ENCODE results near the gene PHF5A.

PHF5A gene

DNA sequence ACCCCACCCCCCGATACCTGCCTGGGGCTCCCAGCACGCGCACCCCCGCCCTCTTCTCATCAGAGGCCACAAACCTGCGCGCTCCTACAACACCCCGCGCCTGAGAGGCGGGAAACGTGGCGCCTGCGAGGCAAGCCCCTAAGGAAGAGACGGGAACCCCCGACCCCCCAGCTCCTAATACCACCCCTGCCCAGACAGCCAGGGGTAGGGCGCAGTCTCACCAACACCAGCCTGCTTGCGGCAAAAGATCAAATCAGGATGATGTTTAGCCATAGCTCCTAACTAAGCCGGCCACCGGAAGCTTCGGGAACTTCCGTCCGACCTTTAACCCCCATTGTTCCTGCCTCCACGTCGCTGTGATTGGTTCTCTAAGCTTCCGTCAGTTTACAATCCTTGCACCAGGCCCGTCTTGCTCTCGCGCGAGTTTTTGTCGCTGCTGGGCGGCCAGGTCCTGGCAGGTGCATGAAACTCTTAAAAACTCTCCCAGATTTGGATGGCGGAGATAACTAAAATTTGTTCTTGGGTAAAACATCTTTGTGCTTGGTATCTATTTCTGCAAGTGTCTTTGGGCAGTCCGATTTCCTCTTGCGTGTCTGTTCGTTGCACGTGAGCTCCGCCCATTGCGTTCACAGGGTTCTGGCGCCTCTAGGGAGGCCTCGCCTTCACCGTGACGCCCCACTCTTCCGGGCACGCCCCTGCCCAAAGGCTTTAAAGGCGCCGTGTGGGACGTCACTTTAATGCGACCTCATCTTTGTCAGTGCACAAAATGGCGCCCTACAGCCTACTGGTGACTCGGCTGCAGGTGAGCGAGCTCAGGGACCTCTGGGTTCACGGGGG lies at the start of gene PHF5A, which contains the start of gene ACO2:
TSS of gene PHF5A (minus strand) at position 312 of the 837 bp plus-strand sequence. CDS start at position 273, 39 bp downstream.
TSS of gene ACO2 (plus strand) at position 737 of the 837 bp plus-strand sequence. CDS start at position 767, 30 bp downstream.
- peak; percentile 99 for DNase-seq

- DNase-seq, result no peak
Measured at GRCh38 chr22:41518048-41518347, 49.5 kb upstream of the PHF5A start.

GRCh38 chr22:41517172-41518047 lies 48.9 kb upstream of the PHF5A start:
- DNase-seq, result peak; percentile 68

DNA sequence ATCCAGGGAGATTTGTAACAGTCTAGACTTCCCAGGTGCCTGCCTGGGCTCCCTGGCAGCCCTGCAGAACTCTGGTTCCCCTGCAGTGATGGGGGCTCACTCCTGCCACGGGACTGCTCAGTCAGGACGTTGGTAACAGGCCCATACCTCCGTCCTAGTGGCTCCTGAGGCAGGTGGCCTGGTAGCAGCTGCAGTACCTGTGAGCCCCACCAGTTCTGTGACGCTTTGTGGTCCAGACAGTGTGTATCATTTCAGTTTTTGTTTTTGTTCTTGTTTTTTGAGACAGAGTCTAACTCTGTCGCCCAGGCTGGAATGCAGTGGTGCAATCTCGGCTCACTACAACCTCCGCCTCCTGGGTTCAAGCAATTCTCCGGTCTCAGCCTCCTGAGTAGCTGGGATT lies 48.0 kb upstream of the PHF5A start:
- DNase-seq, result no peak

DNA sequence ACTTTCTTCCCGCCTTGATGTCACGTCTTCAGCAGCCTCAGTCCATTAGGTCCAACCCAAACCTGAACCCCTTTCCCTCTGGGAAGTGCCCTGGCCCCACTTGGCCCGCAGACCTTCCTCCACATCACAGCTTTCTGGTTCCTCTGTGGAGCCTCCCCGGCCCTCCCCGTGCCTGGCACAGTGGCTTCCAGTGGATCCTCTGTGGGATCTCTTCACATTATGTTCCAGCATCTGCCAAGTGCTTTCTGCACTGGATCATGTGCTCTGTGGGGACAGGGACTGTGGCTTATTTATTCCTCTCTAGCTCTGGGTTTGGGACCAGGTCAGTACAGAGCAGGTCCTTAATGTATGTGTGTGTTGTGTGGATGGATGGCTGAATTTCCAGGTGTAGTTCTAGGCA lies 44.9 kb upstream of the PHF5A start:
- no peak for DNase-seq

DNA sequence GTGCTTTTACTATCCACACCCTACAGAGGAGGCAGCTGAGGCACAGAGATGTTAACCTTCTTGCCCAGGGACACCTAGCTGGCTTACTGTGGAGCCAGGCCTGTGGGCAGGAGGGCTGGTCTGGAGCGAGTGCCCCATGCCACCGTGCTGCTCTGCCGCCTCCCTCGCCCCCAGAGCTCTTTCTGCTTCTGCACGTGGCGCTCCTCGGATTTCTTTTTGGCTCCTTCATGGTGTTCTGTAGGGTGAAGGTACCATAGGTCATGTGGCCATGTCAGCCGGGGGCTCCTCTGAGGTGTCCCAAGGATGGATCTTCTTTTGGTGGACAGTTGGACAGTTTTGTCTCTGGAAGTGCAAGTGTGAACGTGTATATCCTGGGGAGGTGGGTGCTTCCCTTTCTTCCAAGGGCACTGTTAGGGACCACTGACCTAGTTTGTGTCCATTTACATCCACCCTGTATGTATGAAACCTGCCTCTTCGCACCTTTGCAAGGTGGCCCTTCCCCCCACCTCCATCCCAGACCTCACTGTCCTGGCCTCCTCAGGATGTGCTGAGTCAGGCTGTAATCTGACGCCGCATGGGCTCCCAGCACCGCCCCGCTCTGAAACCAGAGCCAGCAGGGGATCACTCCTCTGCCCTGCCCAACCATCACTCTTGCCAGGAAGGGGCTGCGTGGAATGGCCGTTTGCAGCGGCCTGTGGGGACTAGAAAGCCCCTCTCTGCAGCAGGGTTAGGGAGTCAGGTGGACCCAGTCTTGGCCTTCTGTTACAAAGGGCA lies 44.1 kb upstream of the PHF5A start:
- DNase-seq, result peak; percentile 7

DNA sequence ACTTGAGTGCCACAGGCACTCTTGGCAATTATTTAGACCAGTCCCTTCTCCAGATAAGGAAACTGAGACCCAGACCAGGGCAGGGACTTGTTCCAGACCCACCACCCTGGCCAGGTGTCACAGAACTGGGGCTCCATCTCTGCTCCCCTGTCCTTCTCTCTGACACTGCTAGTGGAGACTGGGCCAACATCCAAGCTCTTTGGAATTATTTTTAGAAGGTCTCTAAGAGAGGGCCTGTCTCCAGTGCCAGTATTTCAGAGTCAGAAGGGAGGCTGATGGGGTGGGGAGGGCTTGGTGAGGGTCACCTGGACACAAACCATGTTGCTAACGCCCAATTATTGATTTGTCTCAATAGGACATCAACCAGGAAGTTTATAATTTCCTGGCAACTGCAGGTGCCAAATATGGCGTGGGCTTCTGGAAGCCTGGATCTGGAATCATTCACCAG lies 43.1 kb upstream of the PHF5A start:
- DNase-seq, result no peak

DNA sequence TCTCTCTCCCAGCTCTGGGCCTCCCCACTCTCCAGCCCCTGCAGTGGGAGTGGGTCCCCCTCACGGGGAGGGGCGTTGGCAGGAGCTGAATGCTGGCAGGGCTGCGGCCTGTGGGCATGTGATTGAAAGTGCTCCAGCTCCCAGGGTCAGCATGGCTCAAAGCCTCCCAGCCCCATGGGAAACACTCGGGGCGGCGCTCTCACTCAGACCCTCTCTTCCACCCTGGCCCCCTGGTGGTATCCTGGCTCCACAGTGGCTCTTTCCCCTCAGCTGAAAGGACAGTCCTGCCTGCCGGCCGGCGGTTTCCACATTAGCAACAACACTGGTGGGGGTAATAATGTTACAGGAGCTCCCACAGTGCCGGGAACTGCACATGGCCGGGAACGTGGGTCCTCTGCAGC lies 40.3 kb upstream of the PHF5A start:
- DNase-seq, result no peak

- no peak for DNase-seq
Measured at GRCh38 chr22:41507330-41508063, 39.0 kb upstream of the PHF5A start.

DNA sequence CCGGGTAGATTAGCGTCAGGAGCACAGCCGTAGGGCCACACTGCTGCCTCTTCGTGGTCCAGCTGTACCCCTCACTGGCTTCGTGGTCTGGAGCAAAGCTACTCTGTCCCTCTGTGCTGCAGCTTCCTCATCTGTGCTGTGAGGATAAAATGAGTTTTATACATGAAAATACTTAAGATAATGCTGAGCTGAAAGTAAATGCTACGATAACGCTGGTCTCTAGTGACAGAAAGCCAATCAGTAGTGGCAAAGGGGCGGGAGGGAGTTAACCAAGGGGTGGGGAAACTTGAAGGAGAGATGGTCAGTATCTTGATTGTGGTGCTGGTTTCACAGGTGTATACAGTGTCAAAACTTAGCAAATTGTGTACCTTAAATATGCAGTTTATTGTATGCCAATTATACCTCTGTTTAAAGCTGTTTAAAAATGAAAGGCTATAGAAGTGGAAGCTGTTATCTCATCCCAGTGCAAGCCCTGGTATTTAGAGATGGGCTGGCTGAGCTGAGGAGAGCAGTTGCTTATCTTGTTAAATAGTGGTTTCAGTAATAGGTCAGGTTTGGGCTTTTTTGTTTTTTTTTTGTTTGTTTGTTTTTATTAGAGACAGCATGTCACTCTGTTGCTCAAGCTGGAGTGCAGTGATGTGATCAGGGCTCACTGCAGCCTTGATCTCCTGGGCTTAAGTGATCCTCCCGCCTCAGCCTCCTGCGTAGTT lies 37.2 kb upstream of the PHF5A start:
- DNase-seq, result no peak

- no peak for DNase-seq
Measured at GRCh38 chr22:41504816-41505215, 36.3 kb upstream of the PHF5A start.

DNA sequence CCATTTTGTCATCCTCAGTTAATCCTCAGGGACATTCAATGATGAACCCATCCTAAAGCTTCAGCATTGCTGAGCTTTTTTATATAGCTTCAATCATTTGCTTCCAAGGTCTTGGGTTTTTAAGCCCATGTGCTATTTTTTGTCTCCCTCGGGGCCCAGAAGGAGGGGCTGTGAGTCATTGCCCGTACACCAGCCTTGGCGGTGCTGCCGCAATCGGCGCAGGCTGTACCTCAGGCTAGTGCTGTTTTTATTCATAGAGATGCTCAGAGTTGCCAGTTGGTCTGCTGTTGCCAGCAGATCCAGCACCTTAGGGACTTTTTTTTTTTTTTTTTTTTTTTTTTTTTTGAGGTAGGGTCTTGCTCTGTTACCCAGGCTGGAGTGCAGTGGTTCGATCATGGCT lies 35.9 kb upstream of the PHF5A start:
- no peak for DNase-seq

DNA sequence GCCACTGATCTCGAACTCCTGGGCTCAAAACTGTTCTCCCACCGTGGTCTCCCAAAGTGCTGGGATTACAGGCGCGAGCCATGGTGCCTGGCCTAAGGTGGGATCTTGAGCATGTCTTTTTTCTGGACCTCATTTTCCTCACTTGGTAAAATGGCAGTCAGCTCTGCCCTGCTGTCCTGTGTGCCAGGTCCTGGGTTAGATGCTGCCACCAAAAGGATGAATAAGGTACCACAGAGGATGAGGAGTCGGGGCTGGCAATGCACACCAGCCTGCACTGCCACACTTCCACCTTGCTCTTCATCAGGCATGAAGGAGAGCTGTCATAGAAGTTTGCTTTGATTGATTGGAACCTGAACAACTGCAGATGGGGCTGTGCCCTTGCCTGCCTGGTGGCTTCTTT lies 32.7 kb upstream of the PHF5A start:
- DNase-seq, result no peak

GRCh38 chr22:41500303-41500702 lies 31.8 kb upstream of the PHF5A start:
- DNase-seq, result no peak

GRCh38 chr22:41499624-41500280 lies 31.3 kb upstream of the PHF5A start:
- DNase-seq, result no peak

DNA sequence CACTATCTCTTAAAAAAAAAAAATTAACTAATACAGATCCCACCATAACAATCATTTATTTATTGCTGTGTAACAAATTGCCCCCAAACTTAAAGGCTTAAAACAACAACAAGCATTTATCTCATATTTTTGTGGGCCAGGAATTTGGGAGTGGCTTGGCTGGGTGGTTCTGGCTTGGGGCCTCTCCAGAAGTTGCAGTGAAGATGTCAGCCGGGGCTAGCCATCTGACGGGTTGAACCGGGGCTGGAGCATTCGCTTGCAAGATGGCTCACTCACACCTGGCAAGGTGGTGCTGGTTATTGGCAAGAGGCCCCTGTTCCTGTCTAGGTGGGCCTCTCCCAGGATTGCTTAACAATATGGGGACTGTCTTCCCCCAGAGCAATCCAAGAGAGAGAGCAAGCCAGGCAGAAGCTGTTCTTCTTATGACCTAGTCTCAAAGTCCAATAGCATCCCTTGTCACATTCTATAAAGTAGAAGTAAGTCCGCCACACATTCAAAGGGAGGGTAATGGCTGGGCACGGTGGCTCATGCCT lies 29.9 kb upstream of the PHF5A start:
- DNase-seq, result no peak

DNA sequence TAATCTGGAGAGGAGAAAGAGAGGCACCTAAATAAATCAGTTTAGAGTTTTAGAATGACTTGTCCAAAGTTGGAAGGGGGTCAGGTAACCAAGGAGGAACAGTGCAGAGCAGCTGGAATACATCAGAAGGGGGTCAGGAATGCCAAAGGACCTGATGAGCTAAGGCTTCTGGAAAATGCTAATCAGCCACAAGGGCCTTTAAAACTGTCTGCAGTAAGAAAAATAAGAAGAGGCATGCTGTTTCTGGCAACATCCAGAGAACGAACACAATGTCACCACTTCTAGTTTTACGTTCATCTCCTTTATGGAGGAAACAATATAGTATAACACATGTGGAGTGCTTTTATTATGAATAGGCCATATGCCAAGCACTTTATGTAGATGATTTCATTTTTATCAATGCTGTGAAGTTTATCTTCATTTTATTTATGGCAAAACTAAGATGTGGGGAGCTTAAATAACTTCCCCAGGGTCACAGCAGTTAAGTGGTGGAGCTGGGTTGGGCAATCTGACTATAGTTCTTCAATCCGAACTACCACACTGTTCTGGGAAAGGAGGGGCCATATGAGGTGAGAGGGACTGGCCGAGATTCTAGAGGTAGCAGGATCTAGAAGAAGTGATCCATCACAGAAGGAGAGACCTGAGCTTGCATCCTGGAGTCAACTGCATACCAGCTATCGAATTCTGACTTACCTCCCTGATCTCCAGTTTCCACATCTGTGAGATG lies 23.0 kb upstream of the PHF5A start:
- no peak for DNase-seq

GRCh38 chr22:41488596-41489385 lies 20.3 kb upstream of the PHF5A start:
- no peak for DNase-seq

DNA sequence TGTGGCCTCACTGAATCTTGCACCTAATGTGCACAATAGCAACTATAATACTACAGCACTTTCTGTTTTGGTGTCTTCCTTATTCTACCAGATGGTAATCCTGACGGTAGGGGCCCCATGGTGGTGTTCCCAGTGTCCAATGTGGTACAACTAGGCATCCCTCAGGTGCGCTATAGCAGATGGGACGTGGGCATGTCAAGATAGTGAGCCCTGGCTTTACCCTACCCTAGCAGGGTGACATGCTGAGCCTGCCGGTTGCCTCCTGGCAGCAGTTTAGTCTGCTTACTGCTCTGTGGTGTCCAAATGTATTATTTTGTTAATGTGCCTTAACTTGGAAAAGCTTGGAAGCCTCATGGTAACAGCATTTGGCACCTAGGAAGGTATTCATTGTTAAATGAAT lies 19.6 kb upstream of the PHF5A start:
- no peak for DNase-seq

All from kidney glomerular epithelial cell (primary cell).